ENCODE measurements around the gene WFIKKN1. TPM values are rescaled to one million over a fixed set of nuclear protein-coding genes. Genes with fewer than 3 reads are reported as not detected.

WFIKKN1 gene
- total and polyA plus RNA-seq, 2 of the 13 experiments (the other 11 are each of a cell fraction or from before 2014, with no cell fraction given): 1.7 to 4.9 TPM

DNA sequence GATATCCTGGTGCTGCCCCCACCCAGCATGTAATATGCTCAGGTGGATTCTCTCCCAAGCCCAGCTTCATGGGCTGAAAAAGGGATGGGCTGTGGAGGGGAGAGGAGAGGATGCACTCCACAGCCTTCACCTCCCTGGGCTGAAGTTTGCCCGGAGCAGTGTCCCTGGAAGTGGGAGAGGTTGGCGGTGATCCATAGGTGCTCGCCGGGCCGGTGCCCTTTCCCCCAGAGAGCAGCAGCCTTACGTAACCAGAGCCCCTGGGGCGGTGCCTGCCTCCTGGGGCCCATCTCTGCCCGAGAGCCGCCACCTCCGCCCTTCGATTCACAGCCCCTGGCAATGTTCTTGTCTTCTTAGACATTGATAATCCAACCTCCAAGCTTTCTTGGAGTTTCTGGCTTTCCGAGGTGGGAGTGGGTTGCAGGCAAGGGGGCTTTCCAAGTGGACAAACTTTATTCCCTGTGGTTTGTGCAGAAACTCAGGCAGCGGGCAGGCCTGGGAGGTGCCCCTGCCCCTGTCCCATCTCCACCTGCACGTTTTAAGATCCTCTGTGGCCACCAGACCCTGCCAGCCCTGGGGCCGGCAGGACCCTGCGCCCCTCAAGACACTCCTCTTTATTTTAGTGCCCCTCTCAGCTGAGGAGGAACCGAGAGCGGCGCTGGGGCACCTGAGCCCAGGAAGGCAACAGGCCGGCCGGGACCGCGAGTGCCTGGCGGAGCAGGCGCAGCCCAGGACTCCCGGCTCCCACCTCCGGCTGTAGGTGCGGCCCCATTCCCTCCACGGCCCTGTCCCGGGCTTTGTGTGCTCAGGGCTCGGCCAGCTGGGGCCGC lies 15.3 kb downstream of the WFIKKN1 start (continued):
- TF ChIP-seq PBX2 (CRISPR knock-in tag; IDR thresholded peaks at IDR 0.05) (no peak), SMC3 (IDR thresholded peaks at IDR 0.05; ENCODE audit: low read length) (no peak), ESRRA (CRISPR knock-in tag; IDR thresholded peaks at IDR 0.05; ENCODE audit: low read depth) (no peak), SIX1 (CRISPR knock-in tag; IDR thresholded peaks at IDR 0.05; ENCODE audit: borderline replicate concordance) (no peak), HNF4G (IDR thresholded peaks at IDR 0.05; ENCODE audit: borderline replicate concordance, low read depth, low read length) (peak; percentile 45; the same call in 1 of the 2 replicates), HNF4G (CRISPR knock-in tag; IDR thresholded peaks at IDR 0.05; ENCODE audit: borderline replicate concordance, low read depth) (no peak), NFATC3 (CRISPR knock-in tag; IDR thresholded peaks at IDR 0.05) (no peak), ZNF337 (CRISPR knock-in tag; IDR thresholded peaks at IDR 0.05; ENCODE audit: borderline replicate concordance, low read depth) (no peak), HES4 (CRISPR knock-in tag; IDR thresholded peaks at IDR 0.05; ENCODE audit: borderline replicate concordance) (no peak), ZBTB42 (CRISPR knock-in tag; IDR thresholded peaks at IDR 0.05) (no peak), NKX3-1 (CRISPR knock-in tag; IDR thresholded peaks at IDR 0.05) (no peak)
- TF ChIP-seq, protein P1, sequence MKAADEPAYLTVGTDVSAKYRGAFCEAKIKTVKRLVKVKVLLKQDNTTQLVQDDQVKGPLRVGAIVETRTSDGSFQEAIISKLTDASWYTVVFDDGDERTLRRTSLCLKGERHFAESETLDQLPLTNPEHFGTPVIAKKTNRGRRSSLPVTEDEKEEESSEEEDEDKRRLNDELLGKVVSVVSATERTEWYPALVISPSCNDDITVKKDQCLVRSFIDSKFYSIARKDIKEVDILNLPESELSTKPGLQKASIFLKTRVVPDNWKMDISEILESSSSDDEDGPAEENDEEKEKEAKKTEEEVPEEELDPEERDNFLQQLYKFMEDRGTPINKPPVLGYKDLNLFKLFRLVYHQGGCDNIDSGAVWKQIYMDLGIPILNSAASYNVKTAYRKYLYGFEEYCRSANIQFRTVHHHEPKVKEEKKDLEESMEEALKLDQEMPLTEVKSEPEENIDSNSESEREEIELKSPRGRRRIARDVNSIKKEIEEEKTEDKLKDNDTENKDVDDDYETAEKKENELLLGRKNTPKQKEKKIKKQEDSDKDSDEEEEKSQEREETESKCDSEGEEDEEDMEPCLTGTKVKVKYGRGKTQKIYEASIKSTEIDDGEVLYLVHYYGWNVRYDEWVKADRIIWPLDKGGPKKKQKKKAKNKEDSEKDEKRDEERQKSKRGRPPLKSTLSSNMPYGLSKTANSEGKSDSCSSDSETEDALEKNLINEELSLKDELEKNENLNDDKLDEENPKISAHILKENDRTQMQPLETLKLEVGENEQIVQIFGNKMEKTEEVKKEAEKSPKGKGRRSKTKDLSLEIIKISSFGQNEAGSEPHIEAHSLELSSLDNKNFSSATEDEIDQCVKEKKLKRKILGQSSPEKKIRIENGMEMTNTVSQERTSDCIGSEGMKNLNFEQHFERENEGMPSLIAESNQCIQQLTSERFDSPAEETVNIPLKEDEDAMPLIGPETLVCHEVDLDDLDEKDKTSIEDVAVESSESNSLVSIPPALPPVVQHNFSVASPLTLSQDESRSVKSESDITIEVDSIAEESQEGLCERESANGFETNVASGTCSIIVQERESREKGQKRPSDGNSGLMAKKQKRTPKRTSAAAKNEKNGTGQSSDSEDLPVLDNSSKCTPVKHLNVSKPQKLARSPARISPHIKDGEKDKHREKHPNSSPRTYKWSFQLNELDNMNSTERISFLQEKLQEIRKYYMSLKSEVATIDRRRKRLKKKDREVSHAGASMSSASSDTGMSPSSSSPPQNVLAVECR (CRISPR knock-in tag; IDR thresholded peaks at IDR 0.05; ENCODE audit: borderline replicate concordance): peak; percentile 70; the same call in 1 of the 2 replicates
- TF ChIP-seq, protein P2, sequence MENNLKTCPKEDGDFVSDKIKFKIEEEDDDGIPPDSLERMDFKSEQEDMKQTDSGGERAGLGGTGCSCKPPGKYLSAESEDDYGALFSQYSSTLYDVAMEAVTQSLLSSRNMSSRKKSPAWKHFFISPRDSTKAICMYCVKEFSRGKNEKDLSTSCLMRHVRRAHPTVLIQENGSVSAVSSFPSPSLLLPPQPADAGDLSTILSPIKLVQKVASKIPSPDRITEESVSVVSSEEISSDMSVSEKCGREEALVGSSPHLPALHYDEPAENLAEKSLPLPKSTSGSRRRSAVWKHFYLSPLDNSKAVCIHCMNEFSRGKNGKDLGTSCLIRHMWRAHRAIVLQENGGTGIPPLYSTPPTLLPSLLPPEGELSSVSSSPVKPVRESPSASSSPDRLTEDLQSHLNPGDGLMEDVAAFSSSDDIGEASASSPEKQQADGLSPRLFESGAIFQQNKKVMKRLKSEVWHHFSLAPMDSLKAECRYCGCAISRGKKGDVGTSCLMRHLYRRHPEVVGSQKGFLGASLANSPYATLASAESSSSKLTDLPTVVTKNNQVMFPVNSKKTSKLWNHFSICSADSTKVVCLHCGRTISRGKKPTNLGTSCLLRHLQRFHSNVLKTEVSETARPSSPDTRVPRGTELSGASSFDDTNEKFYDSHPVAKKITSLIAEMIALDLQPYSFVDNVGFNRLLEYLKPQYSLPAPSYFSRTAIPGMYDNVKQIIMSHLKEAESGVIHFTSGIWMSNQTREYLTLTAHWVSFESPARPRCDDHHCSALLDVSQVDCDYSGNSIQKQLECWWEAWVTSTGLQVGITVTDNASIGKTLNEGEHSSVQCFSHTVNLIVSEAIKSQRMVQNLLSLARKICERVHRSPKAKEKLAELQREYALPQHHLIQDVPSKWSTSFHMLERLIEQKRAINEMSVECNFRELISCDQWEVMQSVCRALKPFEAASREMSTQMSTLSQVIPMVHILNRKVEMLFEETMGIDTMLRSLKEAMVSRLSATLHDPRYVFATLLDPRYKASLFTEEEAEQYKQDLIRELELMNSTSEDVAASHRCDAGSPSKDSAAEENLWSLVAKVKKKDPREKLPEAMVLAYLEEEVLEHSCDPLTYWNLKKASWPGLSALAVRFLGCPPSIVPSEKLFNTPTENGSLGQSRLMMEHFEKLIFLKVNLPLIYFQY (CRISPR knock-in tag; IDR thresholded peaks at IDR 0.05; ENCODE audit: borderline replicate concordance): no peak
- TF ChIP-seq, protein P3, sequence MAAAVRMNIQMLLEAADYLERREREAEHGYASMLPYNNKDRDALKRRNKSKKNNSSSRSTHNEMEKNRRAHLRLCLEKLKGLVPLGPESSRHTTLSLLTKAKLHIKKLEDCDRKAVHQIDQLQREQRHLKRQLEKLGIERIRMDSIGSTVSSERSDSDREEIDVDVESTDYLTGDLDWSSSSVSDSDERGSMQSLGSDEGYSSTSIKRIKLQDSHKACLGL (CRISPR knock-in tag; IDR thresholded peaks at IDR 0.05): no peak
- TF ChIP-seq, protein P4, sequence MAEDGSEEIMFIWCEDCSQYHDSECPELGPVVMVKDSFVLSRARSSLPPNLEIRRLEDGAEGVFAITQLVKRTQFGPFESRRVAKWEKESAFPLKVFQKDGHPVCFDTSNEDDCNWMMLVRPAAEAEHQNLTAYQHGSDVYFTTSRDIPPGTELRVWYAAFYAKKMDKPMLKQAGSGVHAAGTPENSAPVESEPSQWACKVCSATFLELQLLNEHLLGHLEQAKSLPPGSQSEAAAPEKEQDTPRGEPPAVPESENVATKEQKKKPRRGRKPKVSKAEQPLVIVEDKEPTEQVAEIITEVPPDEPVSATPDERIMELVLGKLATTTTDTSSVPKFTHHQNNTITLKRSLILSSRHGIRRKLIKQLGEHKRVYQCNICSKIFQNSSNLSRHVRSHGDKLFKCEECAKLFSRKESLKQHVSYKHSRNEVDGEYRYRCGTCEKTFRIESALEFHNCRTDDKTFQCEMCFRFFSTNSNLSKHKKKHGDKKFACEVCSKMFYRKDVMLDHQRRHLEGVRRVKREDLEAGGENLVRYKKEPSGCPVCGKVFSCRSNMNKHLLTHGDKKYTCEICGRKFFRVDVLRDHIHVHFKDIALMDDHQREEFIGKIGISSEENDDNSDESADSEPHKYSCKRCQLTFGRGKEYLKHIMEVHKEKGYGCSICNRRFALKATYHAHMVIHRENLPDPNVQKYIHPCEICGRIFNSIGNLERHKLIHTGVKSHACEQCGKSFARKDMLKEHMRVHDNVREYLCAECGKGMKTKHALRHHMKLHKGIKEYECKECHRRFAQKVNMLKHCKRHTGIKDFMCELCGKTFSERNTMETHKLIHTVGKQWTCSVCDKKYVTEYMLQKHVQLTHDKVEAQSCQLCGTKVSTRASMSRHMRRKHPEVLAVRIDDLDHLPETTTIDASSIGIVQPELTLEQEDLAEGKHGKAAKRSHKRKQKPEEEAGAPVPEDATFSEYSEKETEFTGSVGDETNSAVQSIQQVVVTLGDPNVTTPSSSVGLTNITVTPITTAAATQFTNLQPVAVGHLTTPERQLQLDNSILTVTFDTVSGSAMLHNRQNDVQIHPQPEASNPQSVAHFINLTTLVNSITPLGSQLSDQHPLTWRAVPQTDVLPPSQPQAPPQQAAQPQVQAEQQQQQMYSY (CRISPR knock-in tag; IDR thresholded peaks at IDR 0.05): no peak
